ENCODE results near the gene C10orf62. TPM values are rescaled to one million over a fixed set of nuclear protein-coding genes. Genes with fewer than 3 reads are reported as not detected.
"Not testable (repeated sequence)": the region's sequence is repeated elsewhere in the genome, so short reads cannot be mapped to it uniquely, and the experiment has no call there.

The C10orf62 gene
- total RNA-seq, 3 donors from 2014 or later, result not detected

DNA sequence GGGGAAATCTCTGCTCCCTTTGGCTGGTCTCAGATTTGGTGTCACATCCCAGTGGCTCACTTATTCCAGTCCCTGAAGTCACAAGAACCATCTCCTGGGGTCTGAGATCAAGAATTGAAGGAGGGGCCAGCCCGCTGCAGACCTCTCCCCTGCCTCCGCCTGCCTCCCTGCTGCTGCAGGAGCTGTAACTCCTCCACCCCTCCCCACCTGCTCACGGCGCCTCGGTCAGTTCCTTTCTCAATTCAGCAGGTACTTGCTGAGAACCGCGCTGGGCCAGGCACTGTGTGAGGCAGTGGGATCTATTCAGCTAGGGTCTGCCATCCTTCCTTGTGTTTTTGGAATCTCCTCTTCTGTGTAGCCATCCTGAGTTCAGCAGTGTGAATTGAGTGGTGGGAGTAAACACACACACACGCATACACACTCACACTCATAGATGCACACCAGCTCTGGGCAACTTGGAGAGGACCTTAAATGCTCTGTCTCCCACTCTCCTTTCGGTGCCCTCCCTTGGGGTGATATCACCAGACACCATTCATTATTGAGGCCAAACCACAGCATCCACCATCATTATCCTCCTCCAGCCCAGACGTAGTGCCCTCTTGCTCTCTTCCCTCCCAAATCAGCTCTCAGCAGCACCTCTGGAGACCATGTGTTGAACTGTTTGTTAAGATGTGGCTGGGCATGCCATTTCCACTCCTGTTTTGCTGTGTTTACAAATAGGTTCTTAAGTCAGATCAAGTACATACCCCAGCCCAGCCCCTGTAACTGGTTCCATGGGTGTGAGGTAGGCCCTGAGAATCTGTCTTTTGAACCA is 39.0 kb upstream of the C10orf62 start:
- peaks cover under 1% of the 10 kb centered on the region for H3K9me3 ChIP-seq
- TF ChIP-seq, protein P1, sequence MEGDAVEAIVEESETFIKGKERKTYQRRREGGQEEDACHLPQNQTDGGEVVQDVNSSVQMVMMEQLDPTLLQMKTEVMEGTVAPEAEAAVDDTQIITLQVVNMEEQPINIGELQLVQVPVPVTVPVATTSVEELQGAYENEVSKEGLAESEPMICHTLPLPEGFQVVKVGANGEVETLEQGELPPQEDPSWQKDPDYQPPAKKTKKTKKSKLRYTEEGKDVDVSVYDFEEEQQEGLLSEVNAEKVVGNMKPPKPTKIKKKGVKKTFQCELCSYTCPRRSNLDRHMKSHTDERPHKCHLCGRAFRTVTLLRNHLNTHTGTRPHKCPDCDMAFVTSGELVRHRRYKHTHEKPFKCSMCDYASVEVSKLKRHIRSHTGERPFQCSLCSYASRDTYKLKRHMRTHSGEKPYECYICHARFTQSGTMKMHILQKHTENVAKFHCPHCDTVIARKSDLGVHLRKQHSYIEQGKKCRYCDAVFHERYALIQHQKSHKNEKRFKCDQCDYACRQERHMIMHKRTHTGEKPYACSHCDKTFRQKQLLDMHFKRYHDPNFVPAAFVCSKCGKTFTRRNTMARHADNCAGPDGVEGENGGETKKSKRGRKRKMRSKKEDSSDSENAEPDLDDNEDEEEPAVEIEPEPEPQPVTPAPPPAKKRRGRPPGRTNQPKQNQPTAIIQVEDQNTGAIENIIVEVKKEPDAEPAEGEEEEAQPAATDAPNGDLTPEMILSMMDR (IDR thresholded peaks at IDR 0.05), result no peak
- no peaks in the 10 kb centered on the region for H3K4me1 ChIP-seq (ENCODE audit: low read depth)
- DNase-seq (no peak), ATAC-seq (no peak)
- H3K36me3 ChIP-seq (ENCODE audit: low read depth), result no peaks in the 10 kb centered on the region
- intact Hi-C loops (cut with DNase I, micrococcal nuclease), result loop anchor here (10.0 kb wide), 1 partner anchor 86 kb away; no protein-coding TSS in a partner anchor
- no peak overlapping the region for H3K4me3 ChIP-seq

DNA sequence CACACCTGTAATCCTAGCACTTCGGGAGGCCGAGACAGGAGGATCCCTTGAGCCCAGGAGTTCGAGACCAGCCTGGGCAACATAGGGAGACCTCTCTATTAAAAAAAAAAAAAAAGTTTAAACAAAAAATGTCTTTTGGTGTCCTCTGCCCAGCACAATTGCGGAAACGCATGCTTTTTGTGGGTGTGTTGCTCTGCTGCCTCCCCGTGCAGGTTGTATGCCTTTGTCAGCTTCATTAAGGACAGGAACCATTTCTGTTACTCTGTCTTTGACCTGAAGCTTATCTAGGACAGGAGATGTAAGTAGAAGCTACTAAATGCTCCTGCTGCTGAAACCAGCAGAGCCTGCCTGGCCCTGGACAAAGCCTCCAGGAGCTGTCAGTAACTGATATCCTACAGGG is 38.2 kb upstream of the C10orf62 start:
- no peaks in the 10 kb centered on the region for H3K4me1 ChIP-seq (ENCODE audit: low read depth)
- ATAC-seq (no peak), DNase-seq (no peak)
- intact Hi-C loops (cut with DNase I, micrococcal nuclease), result loop anchor here (10.0 kb wide), 1 partner anchor 86 kb away; no protein-coding TSS in a partner anchor
- H3K36me3 ChIP-seq (ENCODE audit: low read depth), result no peaks in the 10 kb centered on the region
- H3K4me3 ChIP-seq, result no peak overlapping the region
- H3K9me3 ChIP-seq, result peaks cover 1% of the 10 kb centered on the region
- TF ChIP-seq, protein P1 (IDR thresholded peaks at IDR 0.05), result no peak

DNA sequence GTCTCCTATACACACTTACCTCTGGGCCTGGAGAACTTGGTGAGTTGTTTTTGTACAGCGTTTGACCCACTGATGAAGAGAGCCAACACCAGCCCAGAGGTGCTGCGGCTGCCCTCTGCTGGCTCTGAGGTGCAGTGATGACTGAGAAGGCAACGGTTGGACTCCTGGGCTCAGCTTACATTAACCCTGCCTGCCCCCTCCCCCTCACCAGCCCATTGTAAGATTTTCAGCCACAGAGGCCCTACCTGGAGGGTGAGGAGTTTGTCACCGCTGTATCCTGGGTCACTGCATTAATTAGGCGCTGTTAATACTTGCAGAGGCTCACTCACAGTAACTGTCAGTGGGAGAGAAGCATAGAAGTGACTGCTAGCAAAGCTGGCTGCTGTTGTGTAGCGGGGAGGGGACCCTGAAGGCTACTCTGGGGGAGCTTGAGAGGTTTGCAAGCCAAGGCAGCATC is 35.9 kb upstream of the C10orf62 start:
- peak; percentile 89 for ATAC-seq

DNA sequence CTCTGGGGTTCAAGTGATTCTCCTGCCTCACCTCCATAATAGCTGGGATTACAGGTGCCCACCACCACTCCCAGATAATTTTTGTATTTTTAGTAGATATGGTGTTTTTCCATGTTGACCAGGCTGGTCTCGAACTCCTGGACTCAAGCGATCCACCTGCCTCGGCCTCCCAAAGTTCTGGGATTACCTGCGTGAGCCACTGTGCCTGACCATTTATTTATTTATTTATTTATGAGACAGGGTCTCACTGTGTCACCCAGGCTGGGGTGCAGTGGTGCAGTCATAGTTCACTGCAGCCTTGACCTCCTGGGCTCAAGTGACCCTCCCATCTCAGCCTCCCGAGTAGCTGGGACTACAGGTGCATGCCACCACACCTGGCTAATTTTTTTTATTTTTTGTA is 35.2 kb upstream of the C10orf62 start:
- ATAC-seq; H3K4me3 ChIP-seq; H3K36me3 ChIP-seq (ENCODE audit: low read depth); H3K4me1 ChIP-seq (ENCODE audit: low read depth); H3K9me3 ChIP-seq; DNase-seq: not testable (repeated sequence)
- intact Hi-C loops (cut with DNase I, micrococcal nuclease), result loop anchor here (10.0 kb wide), 1 partner anchor 90 kb away; no protein-coding TSS in a partner anchor

More for the DNA sequence above, 35.9 kb upstream of the C10orf62 start:
- H3K9me3 ChIP-seq, result peaks cover 1% of the 10 kb centered on the region
- TF ChIP-seq, protein P1 (IDR thresholded peaks at IDR 0.05), result peak; percentile 42
- no peaks in the 10 kb centered on the region for H3K4me1 ChIP-seq (ENCODE audit: low read depth)
- intact Hi-C loops (cut with DNase I, micrococcal nuclease), result loop anchor here (10.0 kb wide), 1 partner anchor 89 kb away; no protein-coding TSS in a partner anchor
- peak in 2 of 3 donors; percentile 72 to 75 for DNase-seq
- no peak overlapping the region for H3K4me3 ChIP-seq
- no peaks in the 10 kb centered on the region for H3K36me3 ChIP-seq (ENCODE audit: low read depth)

DNA sequence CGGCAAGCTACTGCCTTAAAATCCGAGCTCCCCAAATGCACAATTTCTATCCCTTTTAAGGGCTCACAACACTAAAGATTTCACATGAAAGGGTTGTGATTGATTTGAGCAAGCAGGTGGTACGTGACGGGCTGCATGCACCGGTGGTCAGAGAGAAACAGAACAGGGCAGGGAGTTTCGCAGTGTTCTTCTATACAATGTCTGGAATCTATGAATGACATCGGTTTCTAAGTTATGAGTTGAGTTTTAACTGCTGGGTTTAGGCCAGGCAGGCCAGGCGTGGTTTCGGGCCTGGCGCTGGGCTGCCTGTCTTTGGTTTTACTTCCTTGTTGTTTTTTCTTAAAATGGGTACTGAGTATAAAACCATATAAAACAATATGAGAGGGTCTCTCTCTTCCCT is 34.0 kb upstream of the C10orf62 start:
- not testable (repeated sequence) for ATAC-seq; H3K9me3 ChIP-seq; H3K4me1 ChIP-seq (ENCODE audit: low read depth); DNase-seq; H3K4me3 ChIP-seq; H3K36me3 ChIP-seq (ENCODE audit: low read depth)
- intact Hi-C loops (cut with DNase I, micrococcal nuclease), result loop anchor here (10.0 kb wide), 1 partner anchor 91 kb away; no protein-coding TSS in a partner anchor

DNA sequence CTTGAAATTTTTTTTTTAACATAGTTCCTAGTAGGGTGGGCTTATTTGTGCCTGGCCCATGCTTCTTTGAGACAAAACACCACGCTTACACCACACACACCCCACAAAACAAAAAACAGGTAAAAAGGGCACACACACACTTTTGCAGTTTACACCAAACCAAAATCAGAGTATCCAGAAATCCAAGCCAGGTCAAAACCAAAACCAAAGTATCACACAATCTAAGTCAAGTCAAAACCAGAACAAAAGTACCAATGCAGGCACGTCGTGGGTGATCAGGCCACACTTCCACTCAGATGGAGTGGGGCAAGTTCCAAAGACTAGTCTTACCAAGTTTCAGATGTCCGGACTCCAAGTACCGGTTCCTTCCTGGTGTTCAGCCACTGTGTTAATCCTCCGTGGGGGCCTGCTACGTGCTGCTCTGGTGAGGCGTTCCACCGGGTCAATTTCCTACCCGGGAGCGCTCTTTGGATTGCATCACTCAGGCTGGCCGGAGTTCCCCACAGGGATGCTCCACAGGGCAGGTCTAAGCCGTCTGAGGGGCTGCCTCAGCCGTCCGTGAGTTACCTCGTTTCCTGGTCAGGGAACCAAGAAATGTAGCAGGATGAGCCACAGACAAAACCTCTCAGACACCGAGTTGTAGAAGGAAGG is 28.7 kb upstream of the C10orf62 start:
- intact Hi-C loops (cut with DNase I, micrococcal nuclease); ATAC-seq; H3K4me3 ChIP-seq; H3K36me3 ChIP-seq (ENCODE audit: low read depth); H3K9me3 ChIP-seq; H3K4me1 ChIP-seq (ENCODE audit: low read depth): not testable (repeated sequence)
- peak in 1 of 3 donors; percentile 21 for DNase-seq

DNA sequence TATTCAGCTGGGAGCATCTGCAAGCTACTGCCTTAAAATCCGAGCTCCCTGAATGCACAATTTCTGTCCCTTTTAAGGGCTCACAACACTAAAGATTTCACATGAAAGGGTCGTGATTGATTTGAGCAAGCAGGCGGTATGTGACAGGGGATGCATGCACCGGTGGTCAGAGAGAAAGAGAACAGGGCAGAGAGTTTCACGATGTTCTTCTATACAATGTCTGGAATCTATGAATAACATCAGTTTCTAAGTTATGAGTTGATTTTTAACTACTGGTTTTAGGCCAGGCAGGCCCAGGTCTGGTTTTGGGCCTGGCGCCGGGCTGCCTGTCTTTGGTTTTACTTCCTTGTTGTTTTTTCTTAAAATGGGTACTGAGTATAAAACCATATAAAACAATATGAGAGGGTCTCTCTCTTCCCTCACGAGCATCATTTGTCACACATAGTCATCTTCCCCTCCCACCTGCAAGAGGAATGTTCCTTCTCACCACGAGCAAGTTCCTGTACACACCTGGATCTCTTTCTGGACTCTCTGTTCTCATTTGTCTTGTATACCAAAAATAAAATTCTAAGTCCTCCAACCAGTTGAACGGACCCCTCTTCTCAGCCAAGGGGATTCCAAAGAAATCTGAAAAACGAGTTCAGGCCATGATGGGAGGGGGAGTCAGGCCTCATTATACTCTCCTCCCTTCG is 28.0 kb upstream of the C10orf62 start:
- intact Hi-C loops (cut with DNase I, micrococcal nuclease); H3K9me3 ChIP-seq; ATAC-seq; DNase-seq; H3K36me3 ChIP-seq (ENCODE audit: low read depth); H3K4me1 ChIP-seq (ENCODE audit: low read depth); H3K4me3 ChIP-seq: not testable (repeated sequence)

DNA sequence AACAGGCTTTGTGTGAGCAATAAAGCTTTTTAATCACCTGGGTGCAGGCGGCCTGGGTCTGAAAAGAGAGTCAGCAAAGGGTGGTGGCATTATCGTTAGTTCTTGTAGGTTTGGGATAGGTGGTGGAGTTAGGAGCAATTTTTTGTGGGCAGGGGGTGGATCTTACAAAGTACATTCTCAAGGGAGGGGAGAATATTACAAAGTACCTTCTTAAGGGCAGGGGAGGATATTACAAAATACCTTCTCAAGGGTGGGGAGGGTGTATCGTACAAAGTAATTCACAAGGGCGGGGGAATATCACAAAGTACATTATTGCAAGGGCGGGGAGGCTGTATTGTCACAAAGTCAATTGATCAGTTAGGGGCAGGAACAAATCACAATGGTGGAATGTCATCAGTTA is 27.2 kb upstream of the C10orf62 start:
- DNase-seq; H3K9me3 ChIP-seq; H3K36me3 ChIP-seq (ENCODE audit: low read depth); intact Hi-C loops (cut with DNase I, micrococcal nuclease); ATAC-seq; H3K4me1 ChIP-seq (ENCODE audit: low read depth); H3K4me3 ChIP-seq: not testable (repeated sequence)
